Activated naive CD8-positive, alpha-beta T cell treated with anti-CD3 and anti-CD28 coated beads, Interleukin-2, amount 50 U/mL, for 24 hours (primary cell): ENCODE data around the gene GOLPH3.
A peak's percentile ranks its signal among the peaks of the same experiment; 100 is the strongest.
"Not testable (repeated sequence)": the region's sequence is repeated elsewhere in the genome, so short reads cannot be mapped to it uniquely, and the experiment has no call there.

Source experiments
- ATAC-seq: fragments of 150-1000 bp; cut with Tn5 transposase; one replicate; pipeline ENCODE4 v1.10.0; 2021
- DNase-seq: peaks from one replicate; pipeline ENCODE4 v3.0.0; 2021
- H3K27ac Mint-ChIP-seq: one replicate; pipeline ENCODE4 v1.8.0; 2021; ENCODE audit warnings: mild to moderate bottlenecking, mixed read lengths
- H3K27me3 Mint-ChIP-seq: one replicate; pipeline ENCODE4 v1.8.0; 2021; ENCODE audit warnings: mixed read lengths
- H3K36me3 Mint-ChIP-seq: one replicate; pipeline ENCODE4 v1.8.0; 2021; ENCODE audit warnings: low read depth, mixed read lengths
- H3K4me1 Mint-ChIP-seq: one replicate; pipeline ENCODE4 v1.8.0; 2021; ENCODE audit warnings: mixed read lengths
- H3K4me3 Mint-ChIP-seq: one replicate; pipeline ENCODE4 v1.8.0; 2021; ENCODE audit warnings: mild to moderate bottlenecking, moderate library complexity, mixed read lengths
- H3K9me3 Mint-ChIP-seq: one replicate; pipeline ENCODE4 v1.8.0; 2021; ENCODE audit warnings: mixed read lengths

The GOLPH3 gene

GRCh38 chr5:32089146-32090000 is 84.7 kb downstream of the GOLPH3 start:
- H3K4me3 Mint-ChIP-seq, result no peak overlapping the region
- no peaks in the 10 kb centered on the region for H3K9me3 Mint-ChIP-seq
- ATAC-seq (no peak), DNase-seq (no peak)
- no peak overlapping the region for H3K27ac Mint-ChIP-seq
- no peaks in the 10 kb centered on the region for H3K36me3 Mint-ChIP-seq
- no peaks in the 10 kb centered on the region for H3K27me3 Mint-ChIP-seq
- no peaks in the 10 kb centered on the region for H3K4me1 Mint-ChIP-seq

GRCh38 chr5:32088214-32088613 is 85.9 kb downstream of the GOLPH3 start:
- H3K4me3 Mint-ChIP-seq, result no peak overlapping the region

GRCh38 chr5:32087086-32088082 is 86.7 kb downstream of the GOLPH3 start:
- no peak for ATAC-seq
- Mint-ChIP-seq H3K9me3 (no peaks in the 10 kb centered on the region), H3K27ac (no peak overlapping the region), H3K4me3 (no peak overlapping the region), H3K27me3 (no peaks in the 10 kb centered on the region), H3K4me1 (no peaks in the 10 kb centered on the region), H3K36me3 (no peaks in the 10 kb centered on the region)
- DNase-seq, result no peak

More at GRCh38 chr5:32088214-32088613, 85.9 kb downstream of the GOLPH3 start:
- no peaks in the 10 kb centered on the region for H3K27me3 Mint-ChIP-seq
- DNase-seq, result no peak
- ATAC-seq, result no peak
- H3K4me1 Mint-ChIP-seq, result no peaks in the 10 kb centered on the region
- no peak overlapping the region for H3K27ac Mint-ChIP-seq
- no peaks in the 10 kb centered on the region for H3K9me3 Mint-ChIP-seq
- H3K36me3 Mint-ChIP-seq, result no peaks in the 10 kb centered on the region

DNA sequence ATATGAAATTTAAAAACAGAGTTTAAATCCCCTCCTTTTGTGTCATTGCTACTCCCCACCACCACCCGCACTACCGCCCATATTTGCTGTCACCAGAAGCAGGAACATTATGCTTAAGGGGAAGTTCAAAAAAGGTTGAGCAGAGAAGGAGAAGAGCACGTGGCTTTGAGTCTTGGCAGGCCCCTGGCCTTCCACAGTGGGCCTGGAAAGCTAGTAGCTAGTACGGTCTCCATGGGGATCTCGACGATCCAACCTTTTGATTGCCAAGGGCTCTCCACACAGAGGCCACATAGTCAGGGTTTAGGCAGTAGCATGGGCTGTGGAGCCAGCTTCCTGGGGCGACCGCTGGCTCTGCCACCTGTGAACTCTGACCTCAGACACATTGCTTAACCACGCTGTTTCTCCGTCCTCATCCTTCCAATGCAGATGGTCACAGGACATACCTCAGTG is 90.1 kb downstream of the GOLPH3 start:
- H3K9me3 Mint-ChIP-seq, result no peaks in the 10 kb centered on the region
- no peak overlapping the region for H3K4me3 Mint-ChIP-seq
- no peak for DNase-seq

GRCh38 chr5:32082701-32083100 is 91.4 kb downstream of the GOLPH3 start:
- ATAC-seq (no peak), DNase-seq (no peak)
- Mint-ChIP-seq H3K4me3 (no peak overlapping the region), H3K27me3 (no peaks in the 10 kb centered on the region), H3K9me3 (no peaks in the 10 kb centered on the region), H3K4me1 (no peaks in the 10 kb centered on the region), H3K27ac (no peak overlapping the region), H3K36me3 (no peaks in the 10 kb centered on the region)

More for the DNA sequence above, 90.1 kb downstream of the GOLPH3 start:
- H3K36me3 Mint-ChIP-seq, result no peaks in the 10 kb centered on the region
- H3K4me1 Mint-ChIP-seq, result no peaks in the 10 kb centered on the region
- no peaks in the 10 kb centered on the region for H3K27me3 Mint-ChIP-seq
- no peak for ATAC-seq
- H3K27ac Mint-ChIP-seq, result no peak overlapping the region

- H3K4me1 Mint-ChIP-seq, ATAC-seq, H3K27ac Mint-ChIP-seq: not testable (repeated sequence)
These were observed 93.6 kb downstream of the GOLPH3 start for GRCh38 chr5:32080565-32080964.

GRCh38 chr5:32078855-32079254 is 95.3 kb downstream of the GOLPH3 start:
- ATAC-seq, H3K27me3 Mint-ChIP-seq, H3K27ac Mint-ChIP-seq, H3K4me1 Mint-ChIP-seq, DNase-seq, H3K4me3 Mint-ChIP-seq, H3K36me3 Mint-ChIP-seq, H3K9me3 Mint-ChIP-seq: not testable (repeated sequence)

More at GRCh38 chr5:32080565-32080964, 93.6 kb downstream of the GOLPH3 start:
- H3K9me3 Mint-ChIP-seq, H3K36me3 Mint-ChIP-seq, H3K4me3 Mint-ChIP-seq, DNase-seq, H3K27me3 Mint-ChIP-seq: not testable (repeated sequence)

DNA sequence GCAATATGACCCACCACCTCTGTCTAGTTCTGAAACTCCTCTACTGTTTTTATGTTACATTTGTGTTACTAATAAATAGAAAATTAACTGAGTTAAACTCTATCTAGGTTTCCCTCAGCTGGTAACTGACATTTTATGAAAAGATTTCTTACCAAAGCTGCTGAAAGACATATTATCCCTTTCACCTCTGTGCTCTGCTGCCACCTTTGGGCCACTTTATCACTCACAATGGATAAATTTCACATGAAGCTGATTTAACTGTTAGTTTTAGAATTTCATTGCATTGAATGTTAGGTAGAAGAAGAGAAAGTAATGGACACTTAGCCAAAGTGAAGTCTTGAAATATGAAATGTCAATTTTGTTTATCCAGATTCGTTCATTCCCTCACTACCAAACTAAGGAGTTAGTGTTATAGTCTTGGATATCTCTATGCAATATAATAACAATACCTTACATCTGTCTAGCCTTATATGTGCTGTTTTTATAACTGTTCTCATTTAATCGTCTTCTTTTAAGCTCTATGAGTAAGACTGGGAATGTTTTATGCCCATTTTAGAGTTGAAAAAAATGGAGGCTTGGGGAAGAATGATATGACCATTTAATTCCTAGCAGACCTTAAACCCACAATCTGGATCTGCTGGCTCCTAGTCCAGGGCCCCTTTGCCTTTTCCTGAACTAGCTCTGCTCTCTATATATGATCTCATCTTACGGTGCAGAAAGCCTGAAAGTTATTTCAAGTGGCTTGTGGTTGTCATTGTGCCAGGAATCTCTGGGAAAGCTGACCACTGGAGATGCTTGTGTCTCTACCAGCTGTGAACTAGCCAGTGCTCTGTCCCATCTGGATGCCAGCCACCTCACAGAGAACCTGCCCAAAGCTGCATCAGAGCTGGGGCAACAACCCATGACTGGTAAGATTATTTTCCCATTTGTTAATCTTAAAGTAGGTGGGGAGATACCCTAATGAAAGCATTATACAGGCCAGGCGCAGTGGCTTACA is 97.1 kb downstream of the GOLPH3 start:
- Mint-ChIP-seq H3K27me3 (no peaks in the 10 kb centered on the region), H3K4me1 (no peaks in the 10 kb centered on the region), H3K36me3 (no peaks in the 10 kb centered on the region), H3K9me3 (no peaks in the 10 kb centered on the region), H3K4me3 (no peak overlapping the region), H3K27ac (no peak overlapping the region)
- ATAC-seq, result no peak
- DNase-seq, result peak; percentile 40
